IPS-20b (cell line): ENCODE data around the gene OTUD3.
"Not testable (repeated sequence)": the region's sequence is repeated elsewhere in the genome, so short reads cannot be mapped to it uniquely, and the experiment has no call there.

Experiments used
- H3K27ac ChIP-seq: one replicate; pipeline ENCODE4 v1.5.1; 2013; ENCODE audit warnings: low read length
- H3K27me3 ChIP-seq: 2 replicates; pipeline ENCODE4 v1.6.1; 2013; ENCODE audit warnings: mild to moderate bottlenecking, low read length, inconsistent platforms; ENCODE audit not compliant: insufficient read depth
- H3K36me3 ChIP-seq: 2 replicates; pipeline ENCODE4 v1.6.1; 2013; ENCODE audit warnings: low read depth, mild to moderate bottlenecking, inconsistent platforms, low read length, moderate library complexity; ENCODE audit not compliant: insufficient read depth
- H3K4me1 ChIP-seq: 2 replicates; pipeline ENCODE4 v1.6.1; 2013; ENCODE audit warnings: mild to moderate bottlenecking, control low read depth, inconsistent platforms, low read length, moderate library complexity; ENCODE audit not compliant: insufficient read depth
- H3K4me3 ChIP-seq: 2 replicates; pipeline ENCODE4 v1.5.1; 2013; ENCODE audit warnings: mild to moderate bottlenecking, low read length, inconsistent platforms
- H3K9ac ChIP-seq: 2 replicates; pipeline ENCODE4 v1.6.1; 2013; ENCODE audit warnings: low read depth, mild to moderate bottlenecking, inconsistent platforms, low read length, moderate library complexity
- H3K9me3 ChIP-seq: 2 replicates; pipeline ENCODE4 v1.6.1; 2013; ENCODE audit warnings: mild to moderate bottlenecking, low read depth, low read length, inconsistent platforms; ENCODE audit not compliant: insufficient read depth

Gene OTUD3

GRCh38 chr1:19854866-19855265, 27.3 kb upstream of the OTUD3 start:
- H3K27me3 ChIP-seq = no peaks in the 10 kb centered on the region
- H3K4me1 ChIP-seq = no peaks in the 10 kb centered on the region
- no peaks in the 10 kb centered on the region for H3K9me3 ChIP-seq
- H3K9ac ChIP-seq = no peak overlapping the region
- H3K36me3 ChIP-seq = no peaks in the 10 kb centered on the region
- no peak overlapping the region for H3K27ac ChIP-seq
- no peak overlapping the region for H3K4me3 ChIP-seq

- no peak overlapping the region for H3K9ac ChIP-seq
- H3K4me3 ChIP-seq = no peak overlapping the region
- no peak overlapping the region for H3K27ac ChIP-seq
- H3K27me3 ChIP-seq = no peaks in the 10 kb centered on the region
- H3K9me3 ChIP-seq = peaks cover 6% of the 10 kb centered on the region; the same call in 1 of the 2 replicates
- H3K4me1 ChIP-seq = no peaks in the 10 kb centered on the region; the same call in 1 of the 2 replicates
- H3K36me3 ChIP-seq = no peaks in the 10 kb centered on the region
These were observed 23.3 kb upstream of the OTUD3 start for GRCh38 chr1:19858893-19859292.

- H3K27ac ChIP-seq = no peak overlapping the region
- H3K4me1 ChIP-seq = no peaks in the 10 kb centered on the region; the same call in 1 of the 2 replicates
- H3K36me3 ChIP-seq = no peaks in the 10 kb centered on the region
- no peak overlapping the region for H3K4me3 ChIP-seq
- peaks cover 6% of the 10 kb centered on the region; the same call in 1 of the 2 replicates for H3K9me3 ChIP-seq
- no peaks in the 10 kb centered on the region for H3K27me3 ChIP-seq
- no peak overlapping the region for H3K9ac ChIP-seq
These were observed 22.3 kb upstream of the OTUD3 start for GRCh38 chr1:19859876-19860275.

- Histone ChIP-seq H3K36me3 (no peaks in the 10 kb centered on the region), H3K27me3 (no peaks in the 10 kb centered on the region), H3K4me3 (no peak overlapping the region), H3K4me1 (no peaks in the 10 kb centered on the region; the same call in 1 of the 2 replicates), H3K9ac (no peak overlapping the region), H3K27ac (no peak overlapping the region), H3K9me3 (peaks cover 6% of the 10 kb centered on the region; the same call in 1 of the 2 replicates)
These were observed 21.8 kb upstream of the OTUD3 start for GRCh38 chr1:19860418-19860817.

GRCh38 chr1:19861034-19861433, 21.2 kb upstream of the OTUD3 start:
- Histone ChIP-seq H3K36me3 (no peaks in the 10 kb centered on the region), H3K4me3 (no peak overlapping the region), H3K27ac (no peak overlapping the region), H3K9me3 (peaks cover 6% of the 10 kb centered on the region; the same call in 1 of the 2 replicates), H3K4me1 (no peaks in the 10 kb centered on the region; the same call in 1 of the 2 replicates), H3K27me3 (no peaks in the 10 kb centered on the region), H3K9ac (no peak overlapping the region)

- Histone ChIP-seq H3K36me3 (no peaks in the 10 kb centered on the region), H3K27ac (no peak overlapping the region), H3K9me3 (peaks cover 6% of the 10 kb centered on the region; the same call in 1 of the 2 replicates), H3K27me3 (no peaks in the 10 kb centered on the region), H3K9ac (no peak overlapping the region), H3K4me3 (no peak overlapping the region), H3K4me1 (no peaks in the 10 kb centered on the region; the same call in 1 of the 2 replicates)
These were observed 20.2 kb upstream of the OTUD3 start for GRCh38 chr1:19861842-19862530.

GRCh38 chr1:19862944-19863343, 19.3 kb upstream of the OTUD3 start:
- Histone ChIP-seq H3K4me3 (no peak overlapping the region), H3K9ac (no peak overlapping the region), H3K4me1 (no peaks in the 10 kb centered on the region; the same call in 1 of the 2 replicates), H3K9me3 (peaks cover 6% of the 10 kb centered on the region; the same call in 1 of the 2 replicates), H3K36me3 (no peaks in the 10 kb centered on the region), H3K27me3 (no peaks in the 10 kb centered on the region), H3K27ac (no peak overlapping the region)

- Histone ChIP-seq H3K27me3 (no peaks in the 10 kb centered on the region), H3K9ac (no peak overlapping the region), H3K27ac (no peak overlapping the region), H3K4me1 (no peaks in the 10 kb centered on the region; the same call in 1 of the 2 replicates), H3K36me3 (no peaks in the 10 kb centered on the region), H3K9me3 (peaks cover 6% of the 10 kb centered on the region; the same call in 1 of the 2 replicates), H3K4me3 (no peak overlapping the region)
These were observed 17.5 kb upstream of the OTUD3 start for GRCh38 chr1:19864570-19865160.

- Histone ChIP-seq H3K9ac (no peak overlapping the region), H3K36me3 (no peaks in the 10 kb centered on the region), H3K9me3 (peaks cover 6% of the 10 kb centered on the region; the same call in 1 of the 2 replicates), H3K27ac (no peak overlapping the region), H3K4me3 (no peak overlapping the region), H3K27me3 (no peaks in the 10 kb centered on the region), H3K4me1 (no peaks in the 10 kb centered on the region; the same call in 1 of the 2 replicates)
These were observed 16.2 kb upstream of the OTUD3 start for GRCh38 chr1:19866029-19866428.

GRCh38 chr1:19866758-19867157, 15.4 kb upstream of the OTUD3 start:
- H3K27ac ChIP-seq = no peak overlapping the region

GRCh38 chr1:19868575-19868974, 13.6 kb upstream of the OTUD3 start:
- H3K9me3 ChIP-seq, H3K4me1 ChIP-seq, H3K27ac ChIP-seq, H3K4me3 ChIP-seq, H3K36me3 ChIP-seq, H3K9ac ChIP-seq, H3K27me3 ChIP-seq: not testable (repeated sequence)

More at GRCh38 chr1:19866758-19867157, 15.4 kb upstream of the OTUD3 start:
- no peak overlapping the region for H3K9ac ChIP-seq
- H3K27me3 ChIP-seq = no peaks in the 10 kb centered on the region
- no peaks in the 10 kb centered on the region for H3K36me3 ChIP-seq
- H3K4me1 ChIP-seq = no peaks in the 10 kb centered on the region
- H3K9me3 ChIP-seq = peaks cover 6% of the 10 kb centered on the region; the same call in 1 of the 2 replicates
- H3K4me3 ChIP-seq = no peak overlapping the region

GRCh38 chr1:19869453-19869852, 12.7 kb upstream of the OTUD3 start:
- H3K9ac ChIP-seq, H3K27ac ChIP-seq, H3K4me3 ChIP-seq, H3K27me3 ChIP-seq, H3K9me3 ChIP-seq, H3K4me1 ChIP-seq, H3K36me3 ChIP-seq: not testable (repeated sequence)
